Measurements from ENCODE around the gene GATD1. TPM values are rescaled to one million over a fixed set of nuclear protein-coding genes. Genes with fewer than 3 reads are reported as not detected.

Gene GATD1
- total RNA-seq, 1 donor from 2014 or later = 52.3 TPM

DNA sequence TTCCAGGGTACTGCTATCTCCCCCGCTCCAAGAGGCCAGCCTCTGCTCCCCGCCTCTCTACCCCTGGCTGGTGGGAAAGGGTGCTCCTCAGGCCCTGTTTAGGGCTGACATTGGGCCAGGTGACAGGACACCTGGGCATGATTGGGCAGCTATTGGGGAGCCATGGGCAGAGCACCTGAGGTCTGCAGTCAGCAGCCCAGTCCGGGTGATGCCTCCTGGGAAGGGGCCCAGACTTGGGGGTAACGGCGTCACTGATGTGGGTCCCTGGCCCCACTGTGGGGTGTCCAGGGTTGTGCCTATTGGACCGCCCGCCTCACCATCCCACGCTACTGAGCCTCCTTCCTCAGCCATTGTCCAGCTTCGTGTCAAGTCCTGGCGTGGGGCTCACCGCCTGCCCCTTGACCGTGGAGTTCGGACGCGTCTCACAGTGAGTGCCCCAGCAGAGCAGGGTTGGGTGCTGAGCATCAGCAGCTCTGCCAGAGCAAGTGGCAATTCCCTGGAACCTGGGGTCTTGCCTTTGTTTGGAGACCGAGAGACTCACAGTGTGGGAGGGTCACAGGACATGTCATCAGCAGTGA, 2.8 kb upstream of the GATD1 start:
- TF ChIP-seq, protein P1, sequence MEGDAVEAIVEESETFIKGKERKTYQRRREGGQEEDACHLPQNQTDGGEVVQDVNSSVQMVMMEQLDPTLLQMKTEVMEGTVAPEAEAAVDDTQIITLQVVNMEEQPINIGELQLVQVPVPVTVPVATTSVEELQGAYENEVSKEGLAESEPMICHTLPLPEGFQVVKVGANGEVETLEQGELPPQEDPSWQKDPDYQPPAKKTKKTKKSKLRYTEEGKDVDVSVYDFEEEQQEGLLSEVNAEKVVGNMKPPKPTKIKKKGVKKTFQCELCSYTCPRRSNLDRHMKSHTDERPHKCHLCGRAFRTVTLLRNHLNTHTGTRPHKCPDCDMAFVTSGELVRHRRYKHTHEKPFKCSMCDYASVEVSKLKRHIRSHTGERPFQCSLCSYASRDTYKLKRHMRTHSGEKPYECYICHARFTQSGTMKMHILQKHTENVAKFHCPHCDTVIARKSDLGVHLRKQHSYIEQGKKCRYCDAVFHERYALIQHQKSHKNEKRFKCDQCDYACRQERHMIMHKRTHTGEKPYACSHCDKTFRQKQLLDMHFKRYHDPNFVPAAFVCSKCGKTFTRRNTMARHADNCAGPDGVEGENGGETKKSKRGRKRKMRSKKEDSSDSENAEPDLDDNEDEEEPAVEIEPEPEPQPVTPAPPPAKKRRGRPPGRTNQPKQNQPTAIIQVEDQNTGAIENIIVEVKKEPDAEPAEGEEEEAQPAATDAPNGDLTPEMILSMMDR (IDR thresholded peaks at IDR 0.05) = no peak
- Mint-ChIP-seq H3K27ac (ENCODE audit: unreplicated experiment) (no peak overlapping the region), H3K9me3 (ENCODE audit: low read depth) (no peaks in the 10 kb centered on the region), H3K36me3 (ENCODE audit: low read depth) (peaks cover 5% of the 10 kb centered on the region), H3K4me1 (ENCODE audit: low read depth) (peaks cover 49% of the 10 kb centered on the region), H3K4me3 (ENCODE audit: unreplicated experiment) (no peak overlapping the region), H3K27me3 (ENCODE audit: low read depth) (no peaks in the 10 kb centered on the region)
- DNase-seq (ENCODE audit: low spot score) = no peak

- Mint-ChIP-seq H3K4me1 (ENCODE audit: low read depth) (peaks cover 51% of the 10 kb centered on the region), H3K27ac (ENCODE audit: unreplicated experiment) (no peak overlapping the region), H3K36me3 (ENCODE audit: low read depth) (peaks cover 3% of the 10 kb centered on the region), H3K27me3 (ENCODE audit: low read depth) (no peaks in the 10 kb centered on the region), H3K9me3 (ENCODE audit: low read depth) (no peaks in the 10 kb centered on the region), H3K4me3 (ENCODE audit: unreplicated experiment) (peak overlapping the region; percentile 16)
- TF ChIP-seq, protein P1 (IDR thresholded peaks at IDR 0.05) = no peak
- DNase-seq (ENCODE audit: low spot score) = no peak
Measured at GRCh38 chr11:778976-779954, 2.0 kb upstream of the GATD1 start.

- H3K27ac Mint-ChIP-seq (ENCODE audit: unreplicated experiment) = peak overlapping the region; percentile 89
- H3K4me1 Mint-ChIP-seq (ENCODE audit: low read depth) = peaks cover 38% of the 10 kb centered on the region
- TF ChIP-seq, protein P1 (IDR thresholded peaks at IDR 0.05) = no peak
- H3K9me3 Mint-ChIP-seq (ENCODE audit: low read depth) = no peaks in the 10 kb centered on the region
- no peaks in the 10 kb centered on the region for H3K36me3 Mint-ChIP-seq (ENCODE audit: low read depth)
- DNase-seq (ENCODE audit: low spot score) = peak; percentile 88
- H3K27me3 Mint-ChIP-seq (ENCODE audit: low read depth) = no peaks in the 10 kb centered on the region
- H3K4me3 Mint-ChIP-seq (ENCODE audit: unreplicated experiment) = peak overlapping the region; percentile 83
Measured at GRCh38 chr11:776561-777287, 563 bp downstream of the GATD1 start.

DNA sequence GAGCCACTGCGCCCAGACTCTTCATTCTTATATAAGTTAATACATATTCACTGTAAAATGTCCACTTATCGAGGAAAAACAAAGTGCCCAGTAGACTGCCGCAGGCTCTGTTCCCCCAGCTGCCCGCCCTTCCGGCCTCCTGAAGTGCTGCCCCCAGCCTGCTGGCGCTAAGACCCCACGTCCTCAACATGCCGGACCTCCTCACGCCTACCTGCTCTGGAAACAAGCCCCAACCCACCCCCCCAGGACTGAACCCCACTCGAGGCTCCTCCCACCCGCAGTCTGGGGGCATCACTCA, 1.1 kb downstream of the GATD1 start:
- no peaks in the 10 kb centered on the region for H3K36me3 Mint-ChIP-seq (ENCODE audit: low read depth)
- H3K27ac Mint-ChIP-seq (ENCODE audit: unreplicated experiment) = peak overlapping the region; percentile 89
- H3K9me3 Mint-ChIP-seq (ENCODE audit: low read depth) = no peaks in the 10 kb centered on the region
- H3K4me1 Mint-ChIP-seq (ENCODE audit: low read depth) = peaks cover 34% of the 10 kb centered on the region
- TF ChIP-seq, protein P1 (IDR thresholded peaks at IDR 0.05) = no peak
- H3K4me3 Mint-ChIP-seq (ENCODE audit: unreplicated experiment) = peak overlapping the region; percentile 83
- H3K27me3 Mint-ChIP-seq (ENCODE audit: low read depth) = no peaks in the 10 kb centered on the region
- peak; percentile 72 for DNase-seq (ENCODE audit: low spot score)

Measured in chondrocyte (in vitro differentiated cells).